GM13976 (cell line): Measurements from ENCODE around the gene WASL.
"Not testable (repeated sequence)": the region's sequence is repeated elsewhere in the genome, so short reads cannot be mapped to it uniquely, and the experiment has no call there.

Experiments used
- DNase-seq: peaks from one replicate; pipeline ENCODE4 v3.0.0; 2012; ENCODE audit warnings: low spot score
- CTCF ChIP-seq: IDR thresholded peaks from 2 replicates; pipeline ENCODE4 v1.5.1; 2012; ENCODE audit warnings: borderline replicate concordance, mild to moderate bottlenecking; ENCODE audit not compliant: insufficient read depth; ENCODE audit errors: extremely low read depth, missing control alignments, control extremely low read depth
- in situ Hi-C: fragments of 300-500 bp; cut with MboI; formaldehyde crosslinking; loops from one replicate; pipeline ENCODE4 v1.12.0; 2022; ENCODE audit warnings: low sequenced_read_pairs, mixed read lengths, inconsistent platforms; ENCODE audit not compliant: unreplicated experiment

The WASL gene

GRCh38 chr7:123738808-123739207, 10.0 kb downstream of the WASL start:
- TF ChIP-seq CTCF: no peak
- in situ Hi-C loops: no loop called here
- no peak for DNase-seq

- TF ChIP-seq CTCF: no peak
- in situ Hi-C loops: no loop called here
- no peak for DNase-seq
Observed at GRCh38 chr7:123738356-123738755, 10.4 kb downstream of the WASL start.

GRCh38 chr7:123737168-123737674, 11.6 kb downstream of the WASL start:
- in situ Hi-C loops, DNase-seq: not testable (repeated sequence)

GRCh38 chr7:123735539-123735938, 13.3 kb downstream of the WASL start:
- in situ Hi-C loops: no loop called here
- TF ChIP-seq CTCF: no peak
- DNase-seq: no peak

- TF ChIP-seq CTCF: no peak
- no peak for DNase-seq
- in situ Hi-C loops: no loop called here
Observed at GRCh38 chr7:123734498-123734897, 14.3 kb downstream of the WASL start.

GRCh38 chr7:123732413-123733091, 16.3 kb downstream of the WASL start:
- TF ChIP-seq CTCF: no peak
- in situ Hi-C loops: no loop called here
- DNase-seq: no peak

GRCh38 chr7:123729218-123729578, 19.6 kb downstream of the WASL start:
- in situ Hi-C loops: no loop called here
- DNase-seq: no peak
- TF ChIP-seq CTCF: no peak
